Ammon's horn (tissue), 1 donor: Measurements from ENCODE around the gene CACNA1H.

Experiments
- DNase-seq: peaks from one replicate; pipeline ENCODE4 v3.0.0-alpha.2; 2016; ENCODE audit warnings: low spot score

Gene CACNA1H

DNA sequence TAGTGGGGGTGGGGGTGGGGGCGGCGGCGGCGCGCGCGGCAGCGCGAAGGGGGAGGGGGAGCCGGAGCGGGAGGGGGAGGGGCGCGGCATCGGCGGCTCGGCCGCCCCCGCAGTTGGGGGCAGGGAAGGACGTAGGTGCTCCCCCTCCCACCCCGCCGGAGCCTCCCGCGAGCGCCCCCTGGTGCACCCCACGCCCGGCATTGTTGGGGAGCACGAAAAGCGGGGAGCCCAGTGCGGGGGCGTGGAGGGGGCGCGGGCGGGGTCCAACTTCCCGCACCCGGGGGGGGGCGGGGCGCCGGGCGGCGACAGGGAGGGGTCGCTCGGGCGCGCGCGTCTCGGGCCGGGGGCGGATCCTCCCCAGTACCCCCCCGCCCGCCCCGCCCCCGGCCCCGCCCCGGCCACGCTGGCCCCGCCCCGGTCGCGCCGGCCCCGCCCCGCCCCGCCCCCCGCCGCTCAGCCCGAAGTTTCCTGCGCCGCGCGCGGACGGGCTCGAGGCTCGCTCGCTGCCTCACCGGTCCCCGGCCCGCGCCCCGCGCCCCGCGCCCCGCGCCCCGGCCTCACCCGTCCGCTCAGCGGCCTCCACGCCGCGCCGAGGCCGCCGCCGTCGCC, at the start of gene CACNA1H:
TSS of gene CACNA1H (plus strand) at position 456 of the 609 bp plus-strand sequence. CDS start 632 bp downstream, outside the sequence.
- no peak for DNase-seq

GRCh38 chr16:1103636-1103980, 49.3 kb upstream of the CACNA1H start:
- DNase-seq, result no peak

- peak; percentile 79 for DNase-seq
Observed at GRCh38 chr16:1105888-1106620, 46.9 kb upstream of the CACNA1H start.

DNA sequence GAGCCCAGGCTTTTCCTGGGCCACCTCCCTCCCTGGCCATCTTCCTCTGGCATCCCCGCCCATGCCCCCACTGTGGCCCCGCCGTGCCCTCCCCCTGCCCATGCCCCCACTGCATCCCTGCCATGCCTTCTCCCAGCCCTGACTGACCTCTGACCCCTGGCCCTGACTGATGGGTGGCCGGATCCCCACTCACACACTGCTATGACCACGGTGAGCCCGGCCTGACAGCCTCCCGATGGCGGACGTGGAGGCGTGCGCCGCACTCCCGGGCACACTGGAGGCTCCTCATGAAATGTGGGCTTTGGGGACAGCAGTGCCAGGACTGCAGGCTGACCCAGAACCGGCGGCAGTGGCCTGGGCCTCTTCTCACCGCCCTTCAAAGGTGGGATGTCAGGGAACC, 46.2 kb upstream of the CACNA1H start:
- no peak for DNase-seq

DNA sequence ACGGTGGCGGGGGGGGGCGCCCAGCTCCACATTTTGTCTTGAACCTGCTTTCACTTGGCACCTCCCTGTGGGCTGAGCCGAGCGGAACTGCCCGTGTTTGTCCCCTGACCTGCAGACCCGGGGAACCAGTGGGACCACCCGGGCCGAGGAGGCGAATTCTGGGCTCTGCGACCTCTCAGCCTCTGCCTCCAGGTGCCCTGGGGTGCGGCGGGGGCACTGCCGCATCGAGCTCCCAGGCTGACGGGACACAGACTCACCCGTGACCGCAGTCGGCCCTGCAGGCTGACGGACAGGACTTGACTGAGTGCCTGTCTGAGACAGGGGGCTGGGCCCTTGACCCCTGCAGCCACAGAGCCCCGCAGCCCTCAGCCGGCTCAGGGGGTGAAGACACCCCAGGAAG, 45.8 kb upstream of the CACNA1H start:
- DNase-seq, result no peak

DNA sequence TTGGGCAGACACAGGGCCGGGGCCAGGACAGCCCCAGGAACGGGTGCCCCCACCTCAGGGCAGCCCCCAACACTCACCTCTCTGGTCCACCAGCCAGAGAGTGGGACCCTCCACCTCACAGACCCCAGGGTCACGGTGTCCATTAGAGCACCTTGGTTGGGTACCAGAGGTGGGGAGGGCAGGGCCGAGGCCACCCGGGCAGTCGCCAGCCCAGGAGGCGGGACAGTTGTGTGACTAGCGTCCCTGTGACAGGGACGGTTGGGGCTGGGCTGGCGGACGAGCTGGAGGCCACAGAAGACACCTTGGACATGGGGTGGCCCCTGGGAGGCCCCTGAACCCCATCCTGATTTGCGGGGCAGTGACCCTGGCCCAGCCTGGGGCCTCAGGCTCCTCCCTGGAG, 45.2 kb upstream of the CACNA1H start:
- DNase-seq, result no peak

- DNase-seq, result peak; percentile 69
Observed at GRCh38 chr16:1108299-1109252, 44.3 kb upstream of the CACNA1H start.

DNA sequence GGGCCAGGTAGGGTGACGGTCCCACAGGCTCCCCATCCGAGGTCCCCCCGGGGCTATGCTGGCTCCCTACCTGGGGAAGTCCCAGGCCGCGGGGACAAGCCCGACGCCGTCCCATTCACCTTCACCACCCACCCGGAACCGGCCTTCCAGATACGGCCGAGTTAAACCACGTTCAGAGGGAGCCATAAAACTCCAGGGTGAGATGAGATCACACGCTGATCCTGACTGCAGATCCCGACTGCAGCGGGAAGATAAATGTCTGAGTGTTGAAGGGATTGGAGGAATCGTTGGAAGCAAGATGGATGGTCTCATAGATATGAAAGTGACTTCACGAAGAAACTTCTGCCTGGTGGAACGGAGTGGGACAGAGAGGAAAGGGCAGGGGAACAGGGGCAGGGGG, 43.3 kb upstream of the CACNA1H start:
- DNase-seq, result no peak

- DNase-seq, result no peak
Observed at GRCh38 chr16:1112506-1113184, 40.3 kb upstream of the CACNA1H start.

DNA sequence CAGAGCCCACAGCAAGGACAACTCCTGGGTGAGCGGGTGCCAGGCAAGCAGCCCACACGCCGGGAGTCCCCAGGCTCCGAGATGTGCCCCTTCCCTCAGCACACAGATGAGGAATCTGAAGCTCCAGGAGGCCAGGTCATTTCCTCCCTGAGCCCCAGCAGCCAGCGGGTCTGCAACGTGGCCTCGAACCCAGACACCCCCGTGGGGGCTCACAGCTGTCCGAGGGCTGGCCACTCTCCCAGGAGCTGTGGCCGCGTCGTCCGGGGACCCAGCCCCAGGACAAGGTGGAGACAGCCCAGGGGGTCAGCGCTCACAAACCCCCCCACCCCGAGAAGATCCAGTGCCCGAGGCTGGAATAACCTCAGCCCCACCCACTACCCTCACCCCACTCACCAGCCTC, 39.4 kb upstream of the CACNA1H start:
- DNase-seq, result no peak

GRCh38 chr16:1113889-1114526, 38.9 kb upstream of the CACNA1H start:
- no peak for DNase-seq

DNA sequence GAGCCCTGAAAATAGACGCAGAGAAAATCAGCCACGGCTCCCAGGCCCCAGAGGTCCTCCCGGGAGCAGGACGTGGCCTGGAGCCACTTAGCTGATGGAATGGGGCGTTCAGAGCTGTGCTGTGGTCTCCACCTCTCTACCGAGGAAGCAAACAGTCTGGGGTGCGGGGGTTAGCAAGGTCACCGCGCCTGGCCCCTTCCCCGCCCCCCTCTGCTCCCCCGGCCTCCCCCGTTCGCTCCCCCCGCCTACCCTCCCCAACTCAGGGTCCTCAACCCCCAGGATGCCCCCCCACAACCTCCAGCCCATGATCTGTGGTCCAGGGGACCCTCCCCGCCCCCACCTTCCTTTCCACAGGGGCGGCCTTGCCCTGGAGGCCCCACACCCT, 36.2 kb upstream of the CACNA1H start:
- DNase-seq, result no peak

- DNase-seq, result no peak
Observed at GRCh38 chr16:1117176-1117900, 35.6 kb upstream of the CACNA1H start.

DNA sequence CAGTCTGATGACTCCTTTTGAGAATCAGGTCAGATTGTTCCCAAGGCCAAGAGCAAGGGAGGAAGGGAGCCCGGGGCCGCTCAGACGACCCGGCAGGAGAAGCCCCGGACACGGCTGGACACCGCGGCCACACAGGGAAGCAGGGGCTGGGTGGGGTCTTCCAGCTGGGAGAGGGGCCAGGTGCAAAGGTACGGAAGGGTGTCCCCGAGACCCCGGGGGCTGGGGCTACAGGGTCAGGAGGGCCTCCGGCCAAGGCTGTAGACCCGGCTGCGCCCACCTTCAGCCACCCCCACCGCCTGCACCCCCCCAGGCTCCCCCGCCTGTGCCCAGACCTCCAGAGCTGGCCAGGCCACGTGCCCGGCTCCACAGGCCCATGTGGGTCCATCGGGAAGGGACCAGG, 35.0 kb upstream of the CACNA1H start:
- no peak for DNase-seq

GRCh38 chr16:1119129-1119528, 33.8 kb upstream of the CACNA1H start:
- no peak for DNase-seq

- DNase-seq, result no peak
Observed at GRCh38 chr16:1119766-1120576, 32.9 kb upstream of the CACNA1H start.

DNA sequence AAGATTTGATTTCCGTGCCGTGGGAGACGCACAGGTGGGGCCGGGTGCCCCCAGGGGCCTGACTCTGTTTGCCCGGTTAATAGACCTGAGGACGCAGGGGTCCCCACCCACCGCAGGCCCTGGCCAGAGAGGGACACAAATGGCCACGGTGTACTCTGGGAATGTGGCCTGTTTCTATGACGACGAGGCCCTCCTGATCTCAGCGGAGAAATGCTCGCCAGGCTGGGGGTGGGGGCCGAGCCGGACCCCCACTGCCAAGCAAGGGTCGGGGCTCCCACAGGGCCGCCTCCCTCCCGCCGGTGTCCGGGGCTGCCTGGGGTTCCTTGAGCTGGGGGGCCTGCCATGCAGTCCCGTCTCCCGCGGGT, 32.3 kb upstream of the CACNA1H start:
- no peak for DNase-seq

GRCh38 chr16:1121009-1121408, 31.9 kb upstream of the CACNA1H start:
- no peak for DNase-seq

DNA sequence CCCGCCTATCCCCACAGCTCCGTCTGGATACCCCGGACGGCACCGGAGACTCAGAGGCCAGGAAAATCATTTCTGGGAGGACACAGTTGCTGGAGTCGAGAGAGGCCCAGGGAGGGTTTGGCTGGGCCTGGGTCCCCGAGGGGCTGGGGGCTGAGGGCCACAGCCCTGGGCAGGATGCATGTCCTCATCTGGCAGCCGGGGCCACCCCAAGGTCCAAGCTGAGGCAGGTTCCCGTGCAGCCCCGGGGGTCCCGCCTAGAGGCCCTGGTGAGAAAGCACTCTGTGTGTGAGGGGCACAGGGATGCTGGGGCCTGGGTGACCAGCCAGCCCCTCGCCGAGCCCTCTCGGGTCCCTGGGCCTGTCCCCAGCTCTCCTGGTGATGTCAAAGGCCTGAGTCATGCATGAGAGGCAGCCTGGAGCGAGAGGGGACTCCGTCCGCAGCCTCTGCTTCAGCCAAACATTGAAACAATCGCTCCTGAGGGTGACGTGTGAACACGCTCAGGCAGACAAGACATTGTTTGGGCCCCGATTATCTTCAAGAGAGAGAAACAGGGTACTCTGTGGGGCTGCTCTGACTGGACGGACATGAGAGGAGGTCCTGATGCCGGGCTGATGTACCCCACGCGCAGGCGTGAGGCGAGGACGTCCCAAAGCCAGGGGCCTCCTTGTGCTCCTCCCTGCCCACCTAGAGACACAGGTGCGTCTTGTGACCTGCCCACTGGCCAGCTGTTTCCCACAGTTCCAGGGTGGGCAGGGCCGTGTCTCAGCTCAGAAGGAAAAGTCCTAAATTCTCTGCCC, 31.1 kb upstream of the CACNA1H start:
- DNase-seq, result no peak

- no peak for DNase-seq
Observed at GRCh38 chr16:1122398-1122765, 30.5 kb upstream of the CACNA1H start.
